Measurements from ENCODE around the gene UNC93A. TPM values are rescaled to one million over a fixed set of nuclear protein-coding genes. Genes with fewer than 3 reads are reported as not detected.
"Not testable (repeated sequence)": the region's sequence is repeated elsewhere in the genome, so short reads cannot be mapped to it uniquely, and the experiment has no call there.

Gene UNC93A
- total and polyA plus RNA-seq, 7 experiments from 2014 or later = not detected

DNA sequence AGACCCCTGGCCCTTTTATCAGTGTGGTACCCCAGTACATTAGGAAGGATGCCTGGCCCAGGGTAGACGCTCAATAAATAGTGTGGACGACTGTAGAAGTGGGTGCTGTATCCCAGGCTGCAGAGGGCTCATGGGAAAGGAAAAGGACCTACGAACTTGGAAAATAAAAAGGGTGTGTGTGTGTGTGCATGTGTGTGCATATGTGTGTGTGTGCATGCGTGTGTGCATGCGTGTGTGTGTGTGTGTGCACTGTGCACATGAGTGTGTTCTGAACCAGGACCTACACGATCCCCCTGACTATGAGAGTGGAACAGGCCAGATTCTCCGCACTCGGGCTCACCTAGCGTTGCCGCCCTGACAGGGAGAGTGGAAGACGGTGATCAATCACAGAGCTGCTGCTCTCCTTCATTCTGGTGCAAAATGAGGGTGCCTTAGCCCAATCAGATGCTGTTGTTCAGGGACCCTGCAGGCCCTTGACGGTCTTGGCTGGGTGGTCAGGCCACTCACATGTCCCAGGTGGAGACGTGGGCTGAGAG, 3.5 kb upstream of the UNC93A start:
- H3K36me3 ChIP-seq (ENCODE audit: control insufficient read depth in 2 of 3, insufficient read depth in 3 of 3, low read length in 3 of 3) = no peaks in the 10 kb centered on the region
- H3K9me3 ChIP-seq (ENCODE audit: control insufficient read depth in 2 of 3, low read length in 3 of 3) = no peaks in the 10 kb centered on the region
- H3K27me3 Mint-ChIP-seq = peaks cover 0 to 7% (median 0%) of the 10 kb centered on the region in 5 donors
- H3K4me1 Mint-ChIP-seq = no peaks in the 10 kb centered on the region
- H3K36me3 Mint-ChIP-seq = no peaks in the 10 kb centered on the region
- no peak for DNase-seq
- H3K4me1 ChIP-seq (ENCODE audit: control insufficient read depth in 2 of 2, insufficient read depth in 2 of 2, low read length in 2 of 2) = no peaks in the 10 kb centered on the region
- H3K27ac Mint-ChIP-seq = no peak overlapping the region
- no peaks in the 10 kb centered on the region for H3K9me3 Mint-ChIP-seq
- no peak for ATAC-seq
- H3K27ac ChIP-seq (ENCODE audit: low read depth, low read length) = no peak overlapping the region
- CTCF ChIA-PET = interaction anchor here (2.8 kb wide), 1 partner anchor 513 kb away, joined by 12 read pairs; no protein-coding TSS in a partner anchor
- H3K4me3 ChIP-seq (ENCODE audit: low read length) = no peak overlapping the region
- POLR2A ChIA-PET = no interaction called here
- no peak overlapping the region for H3K4me3 Mint-ChIP-seq
- no peaks in the 10 kb centered on the region for H3K27me3 ChIP-seq (ENCODE audit: control insufficient read depth in 2 of 2, insufficient read depth in 2 of 2, low read length in 2 of 2)
- intact Hi-C loops (cut with micrococcal nuclease) = loop anchor here (1.0 to 10.0 kb wide), 5 partner anchors 69 to 512 kb away; partner anchors contain the start of gene CEP43 (in 1 of the 2)

- H3K9me3 ChIP-seq (ENCODE audit: control insufficient read depth in 2 of 3, low read length in 3 of 3); H3K36me3 ChIP-seq (ENCODE audit: control insufficient read depth in 2 of 3, insufficient read depth in 3 of 3, low read length in 3 of 3); H3K9me3 Mint-ChIP-seq; H3K27me3 Mint-ChIP-seq; H3K4me3 Mint-ChIP-seq; H3K27ac Mint-ChIP-seq; H3K4me1 ChIP-seq (ENCODE audit: control insufficient read depth in 2 of 2, insufficient read depth in 2 of 2, low read length in 2 of 2); H3K27ac ChIP-seq (ENCODE audit: low read depth, low read length); H3K36me3 Mint-ChIP-seq; H3K4me1 Mint-ChIP-seq; H3K4me3 ChIP-seq (ENCODE audit: low read length); POLR2A ChIA-PET; H3K27me3 ChIP-seq (ENCODE audit: control insufficient read depth in 2 of 2, insufficient read depth in 2 of 2, low read length in 2 of 2): not testable (repeated sequence)
- DNase-seq = peak in 6 of 9 donors; percentile 17 to 52 (median 37)
- intact Hi-C loops (cut with micrococcal nuclease) = loop anchor here (1.0 to 10.0 kb wide), 5 partner anchors 70 to 513 kb away; partner anchors contain the start of gene CEP43 (in 1 of the 2)
- ATAC-seq = peak; percentile 74
- CTCF ChIA-PET = interaction anchor here (0.6 kb wide), 1 partner anchor 77 kb away, joined by 4 read pairs; no protein-coding TSS in a partner anchor
Measured at GRCh38 chr6:167288591-167289225, 2.4 kb upstream of the UNC93A start.

- H3K36me3 Mint-ChIP-seq; H3K4me3 ChIP-seq (ENCODE audit: low read length); H3K4me3 Mint-ChIP-seq; H3K27ac Mint-ChIP-seq; H3K27me3 Mint-ChIP-seq; H3K36me3 ChIP-seq (ENCODE audit: control insufficient read depth in 2 of 3, insufficient read depth in 3 of 3, low read length in 3 of 3); H3K27me3 ChIP-seq (ENCODE audit: control insufficient read depth in 2 of 2, insufficient read depth in 2 of 2, low read length in 2 of 2); DNase-seq; H3K4me1 ChIP-seq (ENCODE audit: control insufficient read depth in 2 of 2, insufficient read depth in 2 of 2, low read length in 2 of 2); H3K4me1 Mint-ChIP-seq; ATAC-seq; H3K9me3 Mint-ChIP-seq; H3K27ac ChIP-seq (ENCODE audit: low read depth, low read length); H3K9me3 ChIP-seq (ENCODE audit: control insufficient read depth in 2 of 3, low read length in 3 of 3); POLR2A ChIA-PET: not testable (repeated sequence)
- CTCF ChIA-PET = interaction anchor here (0.6 kb wide), 1 partner anchor 78 kb away, joined by 4 read pairs; no protein-coding TSS in a partner anchor
- intact Hi-C loops (cut with micrococcal nuclease) = loop anchor here (5.0 to 10.0 kb wide), 3 partner anchors 104 to 294 kb away; partner anchors contain the start of gene CEP43 (in 1 of the 2)
Measured at GRCh38 chr6:167289291-167289690, 1.8 kb upstream of the UNC93A start.

DNA sequence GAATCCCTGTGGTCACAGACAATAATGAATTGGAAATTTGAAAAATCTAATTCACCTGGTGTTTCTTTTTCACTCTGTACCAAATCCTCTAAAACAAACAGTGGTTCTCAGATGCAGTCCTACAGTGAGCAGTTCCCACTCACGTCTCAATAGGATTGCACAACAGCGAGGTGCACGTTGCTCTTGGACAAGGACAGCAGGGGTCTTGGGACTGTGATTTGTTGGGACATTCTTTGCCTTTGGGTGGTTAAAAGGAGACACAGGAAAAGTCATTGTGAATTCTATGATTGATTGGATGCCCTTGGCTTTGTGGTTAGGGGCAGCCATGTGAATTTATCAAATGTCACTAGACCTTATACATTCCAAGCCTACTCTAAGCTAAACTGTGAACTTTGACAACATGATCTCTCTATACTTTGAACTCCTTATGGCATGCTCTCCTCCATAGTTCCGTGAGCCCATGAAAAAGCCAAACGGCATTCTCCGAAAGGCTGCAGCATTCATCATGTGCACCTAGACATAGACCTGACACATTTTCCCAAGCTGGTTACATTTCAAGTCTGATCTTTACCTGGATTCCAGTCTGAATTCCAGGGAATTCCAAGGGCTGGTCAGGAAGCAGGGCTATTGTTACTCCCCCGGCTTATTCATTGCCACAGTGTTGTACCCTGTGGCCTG, 647 bp downstream of the UNC93A start:
- H3K4me3 Mint-ChIP-seq = no peak overlapping the region
- no peak for DNase-seq
- POLR2A ChIA-PET = no interaction called here
- no peak overlapping the region for H3K27ac Mint-ChIP-seq
- Histone ChIP-seq H3K27me3 (ENCODE audit: control insufficient read depth in 2 of 2, insufficient read depth in 2 of 2, low read length in 2 of 2) (no peaks in the 10 kb centered on the region), H3K27ac (ENCODE audit: low read depth, low read length) (no peak overlapping the region), H3K36me3 (ENCODE audit: control insufficient read depth in 2 of 3, insufficient read depth in 3 of 3, low read length in 3 of 3) (no peaks in the 10 kb centered on the region), H3K4me3 (ENCODE audit: low read length) (no peak overlapping the region), H3K4me1 (ENCODE audit: control insufficient read depth in 2 of 2, insufficient read depth in 2 of 2, low read length in 2 of 2) (no peaks in the 10 kb centered on the region), H3K9me3 (ENCODE audit: control insufficient read depth in 2 of 3, low read length in 3 of 3) (no peaks in the 10 kb centered on the region)
- CTCF ChIA-PET = interaction anchor here (1.4 kb wide), 1 partner anchor 73 kb away, joined by 5 read pairs; no protein-coding TSS in a partner anchor
- no peaks in the 10 kb centered on the region for H3K4me1 Mint-ChIP-seq
- no peaks in the 10 kb centered on the region for H3K9me3 Mint-ChIP-seq
- intact Hi-C loops (cut with micrococcal nuclease) = loop anchor here in 1 of 2 donors (2.0 kb wide), 1 partner anchor 517 kb away; no protein-coding TSS in a partner anchor
- no peak for ATAC-seq
- no peaks in the 10 kb centered on the region for H3K36me3 Mint-ChIP-seq
- peaks cover 3 to 11% (median 4%) of the 10 kb centered on the region in 5 donors for H3K27me3 Mint-ChIP-seq

DNA sequence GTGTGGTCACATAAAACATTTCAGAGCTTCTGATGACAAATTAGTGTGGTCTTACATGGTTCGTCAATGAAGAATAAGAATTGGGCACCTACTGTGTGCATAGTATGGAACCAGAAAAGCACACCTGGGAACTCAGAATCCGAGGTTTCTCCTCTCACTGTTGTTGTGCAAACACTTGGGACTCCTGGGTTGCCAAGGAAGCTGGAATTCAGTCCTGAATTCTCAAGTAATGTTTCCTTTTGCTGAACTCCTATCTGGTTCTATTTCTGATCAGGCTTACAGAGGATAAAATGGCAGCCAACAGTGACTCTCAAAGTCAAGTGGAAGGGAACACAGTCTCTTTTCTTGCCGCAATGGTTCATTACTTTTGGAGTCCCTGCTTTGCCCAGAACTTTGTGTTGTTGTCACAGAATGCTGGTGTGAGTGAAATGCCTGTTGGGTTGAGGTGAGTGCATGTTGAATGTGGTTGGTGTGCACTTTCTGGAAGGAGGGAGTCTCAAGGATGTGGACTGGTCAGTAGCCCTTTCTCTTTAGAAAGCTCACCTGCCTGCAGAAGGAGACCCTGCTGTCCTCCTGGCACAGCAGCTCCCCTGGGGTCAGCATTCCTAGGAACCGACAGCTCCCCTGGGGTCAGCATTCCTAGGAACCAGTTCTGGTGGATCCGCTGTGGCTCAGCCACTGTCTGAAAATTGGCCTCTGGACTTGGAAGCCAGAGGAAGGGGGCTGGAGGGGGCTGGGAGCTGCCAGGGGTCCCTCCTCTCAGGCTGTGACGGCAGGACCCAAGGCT, 1.4 kb downstream of the UNC93A start:
- CTCF ChIA-PET = no interaction called here
- no peaks in the 10 kb centered on the region for H3K36me3 Mint-ChIP-seq
- H3K4me3 ChIP-seq (ENCODE audit: low read length) = no peak overlapping the region
- intact Hi-C loops (cut with micrococcal nuclease) = no loop called here
- no peaks in the 10 kb centered on the region for H3K9me3 ChIP-seq (ENCODE audit: control insufficient read depth in 2 of 3, low read length in 3 of 3)
- no peaks in the 10 kb centered on the region for H3K36me3 ChIP-seq (ENCODE audit: control insufficient read depth in 2 of 3, insufficient read depth in 3 of 3, low read length in 3 of 3)
- H3K27ac Mint-ChIP-seq = no peak overlapping the region
- H3K27ac ChIP-seq (ENCODE audit: low read depth, low read length) = no peak overlapping the region
- no peak for ATAC-seq
- H3K4me1 Mint-ChIP-seq = no peaks in the 10 kb centered on the region
- H3K4me1 ChIP-seq (ENCODE audit: control insufficient read depth in 2 of 2, insufficient read depth in 2 of 2, low read length in 2 of 2) = no peaks in the 10 kb centered on the region
- no peaks in the 10 kb centered on the region for H3K9me3 Mint-ChIP-seq
- DNase-seq = no peak
- no peak overlapping the region for H3K4me3 Mint-ChIP-seq
- H3K27me3 ChIP-seq (ENCODE audit: control insufficient read depth in 2 of 2, insufficient read depth in 2 of 2, low read length in 2 of 2) = no peaks in the 10 kb centered on the region
- H3K27me3 Mint-ChIP-seq = peaks cover 4 to 12% (median 7%) of the 10 kb centered on the region in 5 donors
- POLR2A ChIA-PET = no interaction called here

DNA sequence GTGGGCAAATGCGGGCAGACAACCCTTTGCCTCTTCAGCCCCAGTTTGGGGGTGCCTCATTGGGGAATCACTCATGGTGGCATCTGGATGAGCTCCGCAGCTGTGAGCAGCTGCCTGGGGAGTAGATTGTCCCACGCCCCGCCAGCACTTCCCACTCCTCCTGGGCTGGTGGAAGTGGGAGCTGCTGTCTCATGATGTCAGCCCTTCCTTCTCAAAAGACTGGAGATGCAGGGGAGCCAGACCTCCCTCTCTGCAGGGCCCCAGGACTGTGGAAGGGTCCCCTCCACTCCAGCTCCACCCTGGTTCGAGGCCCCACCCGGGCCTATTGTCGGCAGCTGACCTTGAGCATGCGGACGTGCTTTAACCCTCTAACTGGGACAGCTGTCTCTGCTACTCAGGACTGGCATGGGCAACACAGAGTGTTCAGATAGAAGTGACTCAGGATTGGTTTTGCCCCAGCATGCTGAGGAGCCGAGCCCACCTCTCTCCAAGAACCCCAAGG, 2.0 kb downstream of the UNC93A start:
- Histone ChIP-seq H3K36me3 (ENCODE audit: control insufficient read depth in 2 of 3, insufficient read depth in 3 of 3, low read length in 3 of 3) (no peaks in the 10 kb centered on the region), H3K27ac (ENCODE audit: low read depth, low read length) (no peak overlapping the region), H3K4me1 (ENCODE audit: control insufficient read depth in 2 of 2, insufficient read depth in 2 of 2, low read length in 2 of 2) (no peaks in the 10 kb centered on the region), H3K9me3 (ENCODE audit: control insufficient read depth in 2 of 3, low read length in 3 of 3) (no peaks in the 10 kb centered on the region), H3K4me3 (ENCODE audit: low read length) (no peak overlapping the region), H3K27me3 (ENCODE audit: control insufficient read depth in 2 of 2, insufficient read depth in 2 of 2, low read length in 2 of 2) (no peaks in the 10 kb centered on the region)
- intact Hi-C loops (cut with micrococcal nuclease) = no loop called here
- no peak for ATAC-seq
- CTCF ChIA-PET = no interaction called here
- no peaks in the 10 kb centered on the region for H3K9me3 Mint-ChIP-seq
- POLR2A ChIA-PET = no interaction called here
- H3K36me3 Mint-ChIP-seq = no peaks in the 10 kb centered on the region
- DNase-seq = no peak
- H3K4me3 Mint-ChIP-seq = no peak overlapping the region
- H3K27me3 Mint-ChIP-seq = peaks cover 4 to 17% (median 7%) of the 10 kb centered on the region in 5 donors
- no peak overlapping the region for H3K27ac Mint-ChIP-seq
- no peaks in the 10 kb centered on the region for H3K4me1 Mint-ChIP-seq
